Measurements from ENCODE around the gene CDO1.

Gene CDO1

GRCh38 chr5:115842089-115842935 is 25.9 kb upstream of the CDO1 start:
- TF ChIP-seq CTCF (IDR thresholded peaks at IDR 0.05; ENCODE audit: low read depth, low read length), result no peak; the same call in 1 of the 2 replicates
- no peak for DNase-seq (ENCODE audit: extremely low read depth, low read depth)

- peak; percentile 67 for DNase-seq (ENCODE audit: extremely low read depth, low read depth)
- no peak for TF ChIP-seq CTCF (IDR thresholded peaks at IDR 0.05; ENCODE audit: low read depth, low read length)
These were observed 25.1 kb upstream of the CDO1 start, which contains the start of the genes AP3S1 and ATG12 for GRCh38 chr5:115841382-115842088. TSS of gene AP3S1 (plus strand) at chr5:115841935. CDS start at chr5:115842038, 103 bp downstream. TSS of gene ATG12 (minus strand) at chr5:115841565. CDS start at chr5:115841552, 13 bp downstream.

- no peak for DNase-seq (ENCODE audit: extremely low read depth, low read depth)
- TF ChIP-seq CTCF (IDR thresholded peaks at IDR 0.05; ENCODE audit: low read depth, low read length), result no peak
These were observed 24.4 kb upstream of the CDO1 start for GRCh38 chr5:115840873-115841272.

GRCh38 chr5:115838885-115839518 is 22.5 kb upstream of the CDO1 start:
- peak; percentile 50 for TF ChIP-seq CTCF (IDR thresholded peaks at IDR 0.05; ENCODE audit: low read depth, low read length)
- DNase-seq (ENCODE audit: extremely low read depth, low read depth), result no peak

- no peak for DNase-seq (ENCODE audit: extremely low read depth, low read depth)
- no peak for TF ChIP-seq CTCF (IDR thresholded peaks at IDR 0.05; ENCODE audit: low read depth, low read length)
These were observed 19.0 kb upstream of the CDO1 start for GRCh38 chr5:115835481-115835880.

GRCh38 chr5:115831163-115831768 is 14.8 kb upstream of the CDO1 start:
- peak; percentile 78 for TF ChIP-seq CTCF (IDR thresholded peaks at IDR 0.05; ENCODE audit: low read depth, low read length)
- DNase-seq (ENCODE audit: extremely low read depth, low read depth), result no peak
